H1 (cell line): ENCODE results near the gene CCNG1. TPM values are rescaled to one million over a fixed set of nuclear protein-coding genes. Genes with fewer than 3 reads are reported as not detected.

Experiments
- CTCF ChIA-PET: fragments of 300-600 bp; sonication (Branson Sonifier 250); formaldehyde crosslinking; loops from one replicate; lab custom pipeline; 2021; ENCODE audit not compliant: partially characterized antibody; lab: Charles Lee
- POLR2A ChIA-PET: fragments of 300-600 bp; sonication (Branson Sonifier 250); formaldehyde crosslinking; loops from one replicate; lab custom pipeline; 2021; ENCODE audit warnings: inconsistent platforms; ENCODE audit not compliant: partially characterized antibody; lab: Charles Lee
- DNase-seq, 2 experiments: peaks; one replicate each; pipeline versions ENCODE4 v3.0.0 to v3.0.0-alpha.2; 2010 to 2022; ENCODE audit warnings: low spot score in 2 of 2, low read depth in 1 of 2, mixed read lengths in 1 of 2
- FAIRE-seq: peaks from 2 replicates; lab custom pipeline; 2011; peaks lifted over from hg19 to GRCh38; lab: Jason Lieb, UNC
- H2AFZ ChIP-seq: 2 replicates; pipeline ENCODE4 v1.8.1; 2012; ENCODE audit warnings: low read length, inconsistent platforms
- H2AK5ac ChIP-seq: 2 replicates; pipeline ENCODE4 v1.6.1; 2013; ENCODE audit warnings: low read depth, low read length
- H2BK120ac ChIP-seq: replicated peaks from 2 replicates; pipeline ENCODE3; 2013; ENCODE audit warnings: low read depth, low read length, inconsistent platforms
- H2BK12ac ChIP-seq: 2 replicates; pipeline ENCODE4 v1.6.1; 2013; ENCODE audit warnings: low read depth, low read length
- H2BK15ac ChIP-seq: 2 replicates; pipeline ENCODE4 v1.6.1; 2013; ENCODE audit warnings: low read length
- H2BK20ac ChIP-seq: 2 replicates; pipeline ENCODE4 v1.6.1; 2013; ENCODE audit warnings: low read length
- H2BK5ac ChIP-seq: 2 replicates; pipeline ENCODE4 v1.6.1; 2013; ENCODE audit warnings: low read depth, low read length
- H3K14ac ChIP-seq: 2 replicates; pipeline ENCODE4 v1.6.1; 2013; ENCODE audit warnings: inconsistent platforms; ENCODE audit not compliant: insufficient read length
- H3K18ac ChIP-seq: 2 replicates; pipeline ENCODE4 v1.6.1; 2013; ENCODE audit warnings: low read length; ENCODE audit errors: extremely low read depth
- H3K23ac ChIP-seq: 2 replicates; pipeline ENCODE4 v1.6.1; 2013; ENCODE audit warnings: inconsistent platforms; ENCODE audit not compliant: insufficient read length
- H3K23me2 ChIP-seq: 2 replicates; pipeline ENCODE4 v1.6.1; 2013; ENCODE audit warnings: low read depth, low read length
- H3K27ac ChIP-seq: 2 replicates; pipeline ENCODE4 v1.6.1; 2011; ENCODE audit warnings: low read depth, low read length, inconsistent platforms
- H3K27me3 ChIP-seq, 4 experiments: replicated peaks in 1 of 4; 1 replicate in 1 of 4; 2 replicates in 3 of 4; pipeline versions ENCODE4 v1.6.1 to v1.8.1; 2011 to 2013; ENCODE audit warnings: low read length in 3 of 4, mild to moderate bottlenecking in 3 of 4, inconsistent platforms in 2 of 4, mixed read lengths in 2 of 4, moderate library complexity in 1 of 4; ENCODE audit not compliant: control insufficient read depth in 3 of 4, insufficient read depth in 3 of 4; ENCODE audit errors: extremely low read depth in 1 of 4
- H3K36me3 ChIP-seq, 4 experiments: 2 replicates each; pipeline versions ENCODE4 v1.6.1 to v1.8.1; 2011 to 2013; ENCODE audit warnings: mild to moderate bottlenecking in 4 of 4, low read length in 3 of 4, moderate library complexity in 2 of 4, control low read depth in 1 of 4, inconsistent platforms in 1 of 4; ENCODE audit not compliant: insufficient read depth in 4 of 4, control insufficient read depth in 2 of 4
- H3K4ac ChIP-seq: replicated peaks from 2 replicates; pipeline ENCODE3; 2013; ENCODE audit warnings: low read length, low read depth, mixed read lengths, inconsistent platforms; ENCODE audit not compliant: insufficient read length
- H3K4me1 ChIP-seq, 4 experiments: replicated peaks in 1 of 4; 1 replicate in 1 of 4; 2 replicates in 3 of 4; pipeline versions ENCODE4 v1.6.1 to v1.8.1; 2011 to 2013; ENCODE audit warnings: low read length in 3 of 4, inconsistent platforms in 2 of 4, mixed read lengths in 1 of 4; ENCODE audit not compliant: insufficient read depth in 4 of 4, control insufficient read depth in 3 of 4
- H3K4me2 ChIP-seq, 2 experiments: 2 replicates each; pipeline versions ENCODE4 v1.6.1 to v1.8.1; 2011 to 2013; ENCODE audit warnings: low read depth in 2 of 2, low read length in 2 of 2, control low read depth in 1 of 2, inconsistent platforms in 1 of 2, mild to moderate bottlenecking in 1 of 2; ENCODE audit not compliant: insufficient read depth in 1 of 2
- H3K4me3 ChIP-seq, 4 experiments: fragments of 200-600, 300-600 bp in 1 of 4; sonication (generic), shearing (Covaris generic), sonication (Bioruptor Twin) in 1 of 4; 2 replicates each; pipeline versions ENCODE4 v1.5.1 to v1.8.1; 2011 to 2016; ENCODE audit warnings: low read length in 4 of 4, low read depth in 3 of 4, control low read depth in 2 of 4, inconsistent platforms in 2 of 4, mild to moderate bottlenecking in 2 of 4, mixed read lengths in 1 of 4, moderate library complexity in 1 of 4; ENCODE audit not compliant: insufficient read depth in 2 of 4; ENCODE audit errors: extremely low read depth in 1 of 4
- H3K56ac ChIP-seq: replicated peaks from 2 replicates; pipeline ENCODE3; 2013; ENCODE audit warnings: low read depth, mild to moderate bottlenecking, mixed read lengths, low read length, inconsistent platforms; ENCODE audit not compliant: insufficient read length
- H3K79me1 ChIP-seq: 2 replicates; pipeline ENCODE4 v1.6.1; 2013; ENCODE audit warnings: low read depth, low read length, control low read depth
- H3K79me2 ChIP-seq, 2 experiments: 2 replicates each; pipeline versions ENCODE4 v1.6.1 to v1.8.1; 2012 to 2013; ENCODE audit warnings: low read length in 2 of 2, mild to moderate bottlenecking in 2 of 2, inconsistent platforms in 1 of 2; ENCODE audit not compliant: insufficient read depth in 2 of 2, control insufficient read depth in 1 of 2
- H3K9ac ChIP-seq, 4 experiments: replicated peaks in 1 of 4; 1 replicate in 1 of 4; 2 replicates in 3 of 4; pipeline versions ENCODE4 v1.6.1 to v1.8.1; 2011 to 2013; ENCODE audit warnings: low read depth in 3 of 4, low read length in 3 of 4, control low read depth in 2 of 4, mild to moderate bottlenecking in 2 of 4, moderate library complexity in 2 of 4, inconsistent platforms in 1 of 4; ENCODE audit errors: extremely low read depth in 1 of 4
- H3K9me3 ChIP-seq, 2 experiments: 2 replicates each; pipeline versions ENCODE4 v1.6.1 to v1.8.1; 2012 to 2013; ENCODE audit warnings: mild to moderate bottlenecking in 2 of 2, moderate library complexity in 2 of 2, control low read depth in 1 of 2, inconsistent platforms in 1 of 2, low read depth in 1 of 2, low read length in 1 of 2, mixed read lengths in 1 of 2; ENCODE audit not compliant: insufficient read depth in 2 of 2
- H4K20me1 ChIP-seq, 2 experiments: replicated peaks in 1 of 2; 2 replicates each; pipeline versions ENCODE3 to v1.8.1; 2011 to 2013; ENCODE audit warnings: inconsistent platforms in 2 of 2, low read length in 2 of 2, mild to moderate bottlenecking in 1 of 2; ENCODE audit not compliant: insufficient read depth in 2 of 2, control insufficient read depth in 1 of 2
- H4K5ac ChIP-seq: 2 replicates; pipeline ENCODE4 v1.6.1; 2013; ENCODE audit warnings: low read length, low read depth, mixed read lengths, inconsistent platforms; ENCODE audit not compliant: insufficient read length
- H4K8ac ChIP-seq: 2 replicates; pipeline ENCODE4 v1.8.0; 2013; ENCODE audit warnings: mild to moderate bottlenecking, moderate library complexity, low read length, inconsistent platforms; ENCODE audit not compliant: insufficient read depth; ENCODE audit errors: extremely low read depth
- H4K91ac ChIP-seq: replicated peaks from 2 replicates; pipeline ENCODE3; 2013; ENCODE audit warnings: low read length, mixed read lengths, inconsistent platforms; ENCODE audit not compliant: insufficient read length
- BCL11A ChIP-seq, 2 experiments: IDR thresholded peaks; one replicate each; pipeline ENCODE4 v1.6.1; 2011; ENCODE audit warnings: low read depth in 2 of 2, low read length in 2 of 2, mild to moderate bottlenecking in 2 of 2
- CREB1 ChIP-seq: IDR thresholded peaks from 2 replicates; pipeline ENCODE4 v1.6.1; 2012; ENCODE audit warnings: inconsistent platforms
- EP300 ChIP-seq, 2 experiments: IDR thresholded peaks; 1 replicate in 1 of 2; 2 replicates in 1 of 2; pipeline ENCODE4 v1.6.1; 2011 to 2012; ENCODE audit warnings: low read depth in 2 of 2, low read length in 2 of 2, mild to moderate bottlenecking in 2 of 2, borderline replicate concordance in 1 of 2, inconsistent platforms in 1 of 2, moderate library complexity in 1 of 2
- EZH2 ChIP-seq: fragments of 200-600 bp; sonication (generic); IDR thresholded peaks from 2 replicates; pipeline ENCODE4 v1.7.1; 2012; ENCODE audit warnings: low read depth, mild to moderate bottlenecking, moderate library complexity, low read length, inconsistent platforms; ENCODE audit not compliant: severe bottlenecking
- HDAC2 ChIP-seq, 2 experiments: fragments of 300-600 bp in 1 of 2; sonication (generic) in 1 of 2; IDR thresholded peaks; 2 replicates each; pipeline ENCODE4 v1.6.1; 2011 to 2012; ENCODE audit warnings: low read depth in 2 of 2, low read length in 2 of 2, mild to moderate bottlenecking in 2 of 2, moderate library complexity in 2 of 2, borderline replicate concordance in 1 of 2, inconsistent platforms in 1 of 2
- JUND ChIP-seq: IDR thresholded peaks from 2 replicates; pipeline ENCODE4 v1.6.1; 2011; ENCODE audit warnings: mild to moderate bottlenecking, improper control_type of control experiment, low read length
- KDM1A ChIP-seq: fragments of 200-600, 300-600 bp; sonication (generic); IDR thresholded peaks from 2 replicates; pipeline ENCODE4 v1.7.1; 2016; ENCODE audit warnings: mild to moderate bottlenecking, low read length, borderline replicate concordance
- PHF8 ChIP-seq: fragments of 200-600 bp; sonication (generic); conservative IDR thresholded peaks from 2 replicates; pipeline ENCODE4 v1.7.1; 2012; ENCODE audit warnings: low read depth, mild to moderate bottlenecking, inconsistent platforms, low read length, moderate library complexity
- POU5F1 ChIP-seq: IDR thresholded peaks from 2 replicates; pipeline ENCODE4 v1.6.1; 2011; ENCODE audit warnings: low read depth, mild to moderate bottlenecking, low read length, moderate library complexity
- RFX5 ChIP-seq: IDR thresholded peaks from 2 replicates; pipeline ENCODE4 v1.6.1; 2011; ENCODE audit warnings: low read depth, low read length, improper control_type of control experiment, borderline replicate concordance
- SAP30 ChIP-seq: fragments of 300-600 bp; sonication (generic); IDR thresholded peaks from 2 replicates; pipeline ENCODE4 v1.7.1; 2012; ENCODE audit warnings: low read length, moderate library complexity, mild to moderate bottlenecking, inconsistent platforms; ENCODE audit not compliant: insufficient read depth, insufficient replicate concordance
- SP1 ChIP-seq: IDR thresholded peaks from 2 replicates; pipeline ENCODE4 v1.6.1; 2011; ENCODE audit warnings: low read depth, low read length
- SP4 ChIP-seq: IDR thresholded peaks from 2 replicates; pipeline ENCODE4 v1.6.1; 2012; ENCODE audit warnings: low read length, inconsistent platforms
- SRF ChIP-seq: IDR thresholded peaks from 2 replicates; pipeline ENCODE4 v1.6.1; 2011; ENCODE audit warnings: mild to moderate bottlenecking, low read depth, low read length, moderate library complexity
- TBP ChIP-seq: IDR thresholded peaks from 2 replicates; pipeline ENCODE4 v1.6.1; 2011; ENCODE audit warnings: low read depth, low read length, improper control_type of control experiment
- WGBS, 2 experiments: shearing (Covaris generic) in 1 of 2; methylation state at CpG; one replicate each; pipeline versions ENCODE4 v1.1.6 to v1.1.7; 2013 to 2015; ENCODE audit warnings: low lambda C conversion rate in 2 of 2, mixed read lengths in 2 of 2, inconsistent platforms in 1 of 2, low coverage in 1 of 2, missing lambda C conversion rate in 1 of 2; ENCODE audit not compliant: insufficient replicate concordance in 2 of 2, insufficient coverage in 1 of 2, insufficient read length in 1 of 2; ENCODE audit errors: extremely low coverage in 1 of 2, missing lambda C conversion rate in 1 of 2; 5-methylcytosine and 5-hydroxymethylcytosine counted together
- polyA plus RNA-seq, 7 experiments: library from polyadenylated mRNA; depleted of rRNA in 3 of 7; stranded (reverse) in 5 of 7; unstranded in 2 of 7; fragments of >200 nt in 5 of 7; fragments of 200-250 nt in 2 of 7; gene quantifications; 1 replicate in 5 of 7; 2 replicates in 1 of 7; 4 replicates in 1 of 7; pipeline versions ENCODE4 v1.2.1 to v1.2.3, GENCODE V29; 2011 to 2013; ENCODE audit warnings: missing spikeins in 2 of 7, mixed read lengths in 2 of 7
- total RNA-seq: library from RNA; stranded (reverse); fragmentation: NEBNext Ultra II Directional; extraction: Animal tissue kit (Norgen Biotek cat#: 25700); gene quantifications from 2 replicates; pipeline ENCODE4 v1.2.1, GENCODE V29; 2021

The CCNG1 gene
- total and polyA plus RNA-seq, 2 of the 8 experiments (the other 6 are each of a cell fraction or from before 2014, with no cell fraction given): 165 to 369 TPM

GRCh38 chr5:163489745-163490075 lies 52.3 kb downstream of the CCNG1 start:
- Histone ChIP-seq H3K27me3 (no peaks in the 10 kb centered on the region), H3K14ac (no peak overlapping the region), H3K23ac (no peak overlapping the region), H2BK120ac (no peak overlapping the region), H2BK20ac (no peak overlapping the region), H3K18ac (no peak overlapping the region), H3K27ac (no peak overlapping the region), H3K9me3 (peaks cover 6 to 10% of the 10 kb centered on the region in 2 experiments; a peak in 3 of 4 replicates), H4K8ac (no peak overlapping the region), H3K79me2 (no peaks in the 10 kb centered on the region), H4K20me1 (no peaks in the 10 kb centered on the region), H3K79me1 (peaks cover 2% of the 10 kb centered on the region; the same call in 1 of the 2 replicates), H2AFZ (no peak overlapping the region), H3K36me3 (peaks cover 6 to 61% (median 31%) of the 10 kb centered on the region in 4 experiments), H2BK12ac (no peak overlapping the region), H2AK5ac (no peak overlapping the region), H3K4ac (no peak overlapping the region), H4K5ac (no peak overlapping the region), H2BK15ac (no peak overlapping the region), H4K91ac (no peak overlapping the region), H2BK5ac (no peak overlapping the region), H3K23me2 (no peaks in the 10 kb centered on the region), H3K56ac (no peak overlapping the region), H3K4me2 (no peak overlapping the region), H3K4me1 (no peaks in the 10 kb centered on the region), H3K9ac (no peak overlapping the region), H3K4me3 (no peak overlapping the region)
- FAIRE-seq (no peak), DNase-seq (no peak)
- ChIA-PET POLR2A (interaction anchor here (0.9 to 7.0 kb wide), 6 partner anchors 14 to 52 kb away, joined by 3 to 48 read pairs (median 8); partner anchors contain the start of genes CCNG1, HMMR and MAT2B), CTCF (interaction anchor here (0.9 to 2.3 kb wide), 12 partner anchors 10 to 45 kb away, joined by 3 to 12 read pairs (median 4); no protein-coding TSS in a partner anchor)
- 94% methylated on average over 3 of the region's 3 CpGs; no CpG with 5 or more reads in 1 of the 2 experiments for WGBS, 2 experiments
- TF ChIP-seq EZH2 (no peak), HDAC2 (IDR thresholded peaks at IDR 0.05; ENCODE audit: borderline replicate concordance in 1 of 2, low read depth in 2 of 2, low read length in 2 of 2) (no peak), PHF8 (no peak), SP4 (no peak), POU5F1 (no peak), SAP30 (no peak), BCL11A (IDR thresholded peaks at IDR 0.05; ENCODE audit: low read depth in 2 of 2, low read length in 2 of 2) (no peak), SP1 (no peak), TBP (no peak), CREB1 (no peak), RFX5 (no peak), JUND (no peak), SRF (no peak), EP300 (IDR thresholded peaks at IDR 0.05; ENCODE audit: borderline replicate concordance in 1 of 2, low read depth in 2 of 2, low read length in 2 of 2) (no peak), KDM1A (no peak)
